IMR-90 (cell line): ENCODE measurements around the gene NOL9. TPM values are rescaled to one million over a fixed set of nuclear protein-coding genes. Genes with fewer than 3 reads are reported as not detected.

Experiments used
- ATAC-seq: fragments of 200-7000 bp; cut with Tn5 transposase; 2 replicates; pipeline ENCODE4 v1.9.1; 2020; ENCODE audit warnings: low read depth, mild to moderate bottlenecking, moderate library complexity
- BruUV-seq: library from RNA; stranded (reverse); fragments of 400-500 nt; replicated peaks from 2 replicates; lab custom pipeline; 2021; lab: Mats Ljungman, UMichigan
- CTCF ChIA-PET: fragments of 300-600 bp; formaldehyde crosslinking; extraction: SDS; loops from one replicate; lab custom pipeline; 2021; ENCODE audit warnings: antibody characterized with exemption; lab: Yijun Ruan, JAX
- POLR2A ChIA-PET: fragments of 300-600 bp; sonication (Branson Sonifier 250); formaldehyde crosslinking; loops from one replicate; lab custom pipeline; 2022; ENCODE audit warnings: antibody characterized with exemption; ENCODE audit not compliant: unreplicated experiment; lab: Charles Lee
- DNase-seq: peaks from one replicate; pipeline ENCODE4 v3.0.0; 2013
- H2AFZ ChIP-seq: replicated peaks from 2 replicates; pipeline ENCODE3; 2013; ENCODE audit warnings: low read length, mild to moderate bottlenecking; ENCODE audit not compliant: poor library complexity
- H2AK5ac ChIP-seq: 2 replicates; pipeline ENCODE4 v1.6.1; 2013; ENCODE audit warnings: low read depth, low read length, inconsistent platforms
- H2AK9ac ChIP-seq: replicated peaks from 2 replicates; pipeline ENCODE3; 2013; ENCODE audit warnings: mild to moderate bottlenecking, low read depth, low read length, moderate library complexity; ENCODE audit not compliant: poor library complexity
- H2BK120ac ChIP-seq: 2 replicates; pipeline ENCODE4 v1.6.1; 2013; ENCODE audit warnings: low read depth, low read length, inconsistent platforms
- H2BK15ac ChIP-seq: 3 replicates; pipeline ENCODE4 v1.6.1; 2013; ENCODE audit warnings: low read depth, low read length, inconsistent platforms
- H2BK20ac ChIP-seq: 2 replicates; pipeline ENCODE4 v1.6.1; 2013; ENCODE audit warnings: low read depth, mild to moderate bottlenecking, inconsistent platforms, low read length, moderate library complexity
- H2BK5ac ChIP-seq: 2 replicates; pipeline ENCODE4 v1.6.1; 2013; ENCODE audit warnings: mild to moderate bottlenecking, low read depth, low read length, inconsistent platforms; ENCODE audit not compliant: poor library complexity, severe bottlenecking
- H3K14ac ChIP-seq: replicated peaks from 2 replicates; pipeline ENCODE4 v1.6.1; 2013; ENCODE audit warnings: low read depth, low read length, inconsistent platforms
- H3K18ac ChIP-seq: 2 replicates; pipeline ENCODE4 v1.6.1; 2013; ENCODE audit warnings: low read depth, low read length, control low read depth
- H3K23ac ChIP-seq: 2 replicates; pipeline ENCODE4 v1.6.1; 2013; ENCODE audit warnings: low read depth, low read length, inconsistent platforms
- H3K27ac ChIP-seq: 2 replicates; pipeline ENCODE4 v1.5.1; 2013; ENCODE audit warnings: mild to moderate bottlenecking, control low read depth, low read length; ENCODE audit not compliant: insufficient read depth
- H3K27me3 ChIP-seq: 2 replicates; pipeline ENCODE4 v1.6.1; 2013; ENCODE audit warnings: low read length; ENCODE audit not compliant: control insufficient read depth, insufficient read depth
- H3K36me3 ChIP-seq: 2 replicates; pipeline ENCODE4 v1.6.1; 2013; ENCODE audit warnings: low read length, mixed read lengths; ENCODE audit not compliant: control insufficient read depth, insufficient read depth
- H3K4ac ChIP-seq: 2 replicates; pipeline ENCODE4 v1.6.1; 2013; ENCODE audit warnings: low read depth, low read length, inconsistent platforms
- H3K4me1 ChIP-seq: 2 replicates; pipeline ENCODE4 v1.6.1; 2013; ENCODE audit warnings: low read length, mixed read lengths; ENCODE audit not compliant: control insufficient read depth, insufficient read depth
- H3K4me2 ChIP-seq: 2 replicates; pipeline ENCODE4 v1.6.1; 2013; ENCODE audit warnings: low read depth, mild to moderate bottlenecking, control low read depth, low read length, moderate library complexity
- H3K4me3 ChIP-seq: 2 replicates; pipeline ENCODE4 v1.5.1; 2013; ENCODE audit warnings: low read depth, mild to moderate bottlenecking, control low read depth, low read length, moderate library complexity; ENCODE audit not compliant: insufficient read depth
- H3K56ac ChIP-seq: 2 replicates; pipeline ENCODE4 v1.6.1; 2013; ENCODE audit warnings: low read length, inconsistent platforms; ENCODE audit not compliant: insufficient read depth; ENCODE audit errors: extremely low read depth
- H3K79me1 ChIP-seq, 2 experiments: 2 replicates each; pipeline ENCODE4 v1.6.1; 2013; ENCODE audit warnings: low read length in 2 of 2, inconsistent platforms in 1 of 2, low read depth in 1 of 2
- H3K9ac ChIP-seq: 2 replicates; pipeline ENCODE4 v1.6.1; 2013; ENCODE audit warnings: low read depth, low read length, control low read depth
- H3K9me1 ChIP-seq: 2 replicates; pipeline ENCODE4 v1.6.1; 2013; ENCODE audit warnings: low read length, inconsistent platforms; ENCODE audit not compliant: insufficient read depth
- H3K9me3 ChIP-seq: 2 replicates; pipeline ENCODE4 v1.6.1; 2013; ENCODE audit warnings: low read length; ENCODE audit not compliant: control insufficient read depth, insufficient read depth
- H4K20me1 ChIP-seq: 2 replicates; pipeline ENCODE4 v1.6.1; 2013; ENCODE audit warnings: low read length, inconsistent platforms; ENCODE audit not compliant: insufficient read depth
- H4K5ac ChIP-seq: 2 replicates; pipeline ENCODE4 v1.6.1; 2013; ENCODE audit warnings: mild to moderate bottlenecking, low read depth, low read length, control low read depth
- H4K8ac ChIP-seq, 2 experiments: 2 replicates each; pipeline ENCODE4 v1.6.1; 2013; ENCODE audit warnings: low read depth in 2 of 2, low read length in 2 of 2, control low read depth in 1 of 2, inconsistent platforms in 1 of 2
- H4K91ac ChIP-seq: 2 replicates; pipeline ENCODE4 v1.6.1; 2013; ENCODE audit warnings: low read depth, low read length, inconsistent platforms; ENCODE audit not compliant: insufficient read depth
- CEBPB ChIP-seq: IDR thresholded peaks from 2 replicates; pipeline ENCODE4 v1.6.1; 2012; ENCODE audit warnings: low read depth, low read length, improper control_type of control experiment
- CTCF ChIP-seq: conservative IDR thresholded peaks from 2 replicates; pipeline ENCODE4 v1.5.1; 2012; ENCODE audit warnings: mild to moderate bottlenecking, low read depth, low read length, improper control_type of control experiment
- MAZ ChIP-seq: IDR thresholded peaks from 2 replicates; pipeline ENCODE4 v1.6.1; 2012; ENCODE audit warnings: low read depth, mild to moderate bottlenecking, low read length, improper control_type of control experiment, moderate library complexity, borderline replicate concordance
- NFE2L2 ChIP-seq: fragments of 150-350 bp; IDR thresholded peaks from 2 replicates; pipeline ENCODE4 v1.6.1; 2016; ENCODE audit warnings: low read depth, mild to moderate bottlenecking, low read length
- POLR2A ChIP-seq: IDR thresholded peaks from 2 replicates; pipeline ENCODE4 v1.6.1; 2012; ENCODE audit warnings: mild to moderate bottlenecking, low read depth, low read length
- RAD21 ChIP-seq: IDR thresholded peaks from 2 replicates; pipeline ENCODE4 v1.6.1; 2012; ENCODE audit warnings: low read length, improper control_type of control experiment
- RCOR1 ChIP-seq: IDR thresholded peaks from 2 replicates; pipeline ENCODE4 v1.6.1; 2012; ENCODE audit warnings: mild to moderate bottlenecking, low read length, improper control_type of control experiment; ENCODE audit not compliant: insufficient replicate concordance
- USF2 ChIP-seq: fragments of 150-350 bp; IDR thresholded peaks from 2 replicates; pipeline ENCODE4 v1.6.1; 2017; ENCODE audit warnings: mild to moderate bottlenecking, antibody characterized with exemption, low read length, low read depth
- WGBS, 2 experiments: methylation state at CpG; one replicate each; pipeline versions ENCODE4 v1.1.5 to v1.1.7; 2013; ENCODE audit warnings: missing lambda C conversion rate in 2 of 2; ENCODE audit not compliant: insufficient read length in 1 of 2; ENCODE audit errors: extremely low coverage in 2 of 2; 5-methylcytosine and 5-hydroxymethylcytosine counted together
- dilution Hi-C: fragments of 300-500 bp; cut with HindIII; formaldehyde crosslinking; loops from one replicate; pipeline ENCODE4 v1.14.3; 2018; ENCODE audit warnings: low sequenced_read_pairs; ENCODE audit not compliant: unreplicated experiment
- in situ Hi-C: fragments of 300-500 bp; cut with MboI; formaldehyde crosslinking; loops from 3 replicates; pipeline ENCODE4 v1.14.3; 2019; ENCODE audit warnings: low sequenced_read_pairs, inconsistent platforms, mixed read lengths
- intact Hi-C: fragments of 100-400 bp; cut with micrococcal nuclease; formaldehyde crosslinking; loops from 2 replicates; pipeline ENCODE4 v1.10.0; 2022
- polyA plus RNA-seq, 3 experiments: library from polyadenylated mRNA; depleted of rRNA; stranded (reverse); fragments of >200 nt; gene quantifications; 2 replicates each; pipeline ENCODE4 v1.2.3, GENCODE V29; 2012; ENCODE audit warnings: low replicate concordance in 1 of 3
- total RNA-seq: library from RNA; depleted of rRNA; stranded (reverse); fragments of >200 nt; gene quantifications from 2 replicates; pipeline ENCODE4 v1.2.3, GENCODE V29; 2012
- TF ChIP-seq, protein P1 (sequence below): fragments of 150-350 bp; IDR thresholded peaks from 2 replicates; pipeline ENCODE4 v1.6.1; 2016; ENCODE audit warnings: low read depth, mild to moderate bottlenecking, low read length, moderate library complexity, borderline replicate concordance

NOL9 gene
- total and polyA plus RNA-seq, 2 of the 4 experiments (the other 2 are of a cell fraction) = 13.0 to 19.2 TPM

- POLR2A ChIA-PET = no interaction called here
- no peaks in the 10 kb centered on the region for H3K27me3 ChIP-seq
- no peak overlapping the region for H2BK15ac ChIP-seq
- DNase-seq = no peak
- CTCF ChIA-PET = no interaction called here
- peaks cover 13 to 15% of the 10 kb centered on the region in 2 experiments; a peak in 3 of 4 replicates for H3K79me1 ChIP-seq
- H4K20me1 ChIP-seq = peaks cover 7% of the 10 kb centered on the region; the same call in 1 of the 2 replicates
- no peak overlapping the region for H4K8ac ChIP-seq
- peaks cover 50% of the 10 kb centered on the region for H3K36me3 ChIP-seq
- no peaks in the 10 kb centered on the region for H3K9me3 ChIP-seq
- no peak overlapping the region for H3K56ac ChIP-seq
- no peak overlapping the region for H2BK120ac ChIP-seq
- H2AK9ac ChIP-seq = no peak overlapping the region
- H3K4me3 ChIP-seq = no peak overlapping the region
- no peak overlapping the region for H3K4me2 ChIP-seq
- H4K5ac ChIP-seq = no peak overlapping the region
- no peak overlapping the region for H2BK20ac ChIP-seq
- H3K4me1 ChIP-seq = no peaks in the 10 kb centered on the region
- H2BK5ac ChIP-seq = no peak overlapping the region
- in situ Hi-C loops = no loop called here
- H3K23ac ChIP-seq = no peak overlapping the region
- H2AK5ac ChIP-seq = no peak overlapping the region
- no peak for ATAC-seq
- no TSS peak for BruUV-seq
- H3K9ac ChIP-seq = no peak overlapping the region
- no peak overlapping the region for H3K18ac ChIP-seq
- H3K27ac ChIP-seq = no peak overlapping the region
- H3K4ac ChIP-seq = no peak overlapping the region
- H3K14ac ChIP-seq = no peak overlapping the region
- WGBS, 2 experiments = no CpG with 5 or more reads among the region's 5 CpGs
- dilution Hi-C loops = no loop called here
- H4K91ac ChIP-seq = no peak overlapping the region
- TF ChIP-seq MAZ (no peak), NFE2L2 (no peak), CTCF (no peak), RCOR1 (no peak), CEBPB (no peak), RAD21 (no peak), POLR2A (no peak), USF2 (no peak)
- TF ChIP-seq, protein P1, sequence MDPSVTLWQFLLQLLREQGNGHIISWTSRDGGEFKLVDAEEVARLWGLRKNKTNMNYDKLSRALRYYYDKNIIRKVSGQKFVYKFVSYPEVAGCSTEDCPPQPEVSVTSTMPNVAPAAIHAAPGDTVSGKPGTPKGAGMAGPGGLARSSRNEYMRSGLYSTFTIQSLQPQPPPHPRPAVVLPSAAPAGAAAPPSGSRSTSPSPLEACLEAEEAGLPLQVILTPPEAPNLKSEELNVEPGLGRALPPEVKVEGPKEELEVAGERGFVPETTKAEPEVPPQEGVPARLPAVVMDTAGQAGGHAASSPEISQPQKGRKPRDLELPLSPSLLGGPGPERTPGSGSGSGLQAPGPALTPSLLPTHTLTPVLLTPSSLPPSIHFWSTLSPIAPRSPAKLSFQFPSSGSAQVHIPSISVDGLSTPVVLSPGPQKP = no peak
- intact Hi-C loops = no loop called here
- H2AFZ ChIP-seq = no peak overlapping the region
- H3K9me1 ChIP-seq = peaks cover 3% of the 10 kb centered on the region; the same call in 1 of the 2 replicates
These were observed 22.3 kb downstream of the NOL9 start for GRCh38 chr1:6531996-6532395.
